Glomerular visceral epithelial cell (primary cell): ENCODE measurements around the gene TEX53.

Source experiments
- DNase-seq: peaks from one replicate; pipeline ENCODE4 v3.0.0-alpha.2; 2016; ENCODE audit errors: extremely low spot score

The TEX53 gene

DNA sequence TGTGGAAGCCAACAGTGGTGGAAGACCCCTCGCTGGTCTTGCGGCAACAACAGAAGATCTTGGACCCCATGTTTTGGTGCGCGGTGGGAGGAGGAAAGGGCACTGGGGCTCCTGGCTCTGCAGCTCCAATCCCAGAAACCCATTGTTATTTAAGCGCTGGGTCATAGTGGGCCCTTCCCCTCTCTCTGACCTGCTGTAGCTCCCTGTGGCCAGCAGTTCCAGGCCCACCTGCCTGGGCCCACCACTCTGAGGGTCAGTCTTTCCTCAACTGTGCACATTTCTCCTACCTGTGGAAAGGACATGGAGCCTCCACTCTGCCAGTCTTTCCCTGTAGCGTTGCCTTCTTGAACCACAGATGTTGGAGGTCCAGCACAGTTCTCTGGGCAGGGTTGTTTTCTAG is at the start of gene TEX53:
TEX53 (minus strand) TSS at position 101 of the 400 bp plus-strand sequence; CDS start at position 70, 31 bp downstream.
- no peak for DNase-seq

DNA sequence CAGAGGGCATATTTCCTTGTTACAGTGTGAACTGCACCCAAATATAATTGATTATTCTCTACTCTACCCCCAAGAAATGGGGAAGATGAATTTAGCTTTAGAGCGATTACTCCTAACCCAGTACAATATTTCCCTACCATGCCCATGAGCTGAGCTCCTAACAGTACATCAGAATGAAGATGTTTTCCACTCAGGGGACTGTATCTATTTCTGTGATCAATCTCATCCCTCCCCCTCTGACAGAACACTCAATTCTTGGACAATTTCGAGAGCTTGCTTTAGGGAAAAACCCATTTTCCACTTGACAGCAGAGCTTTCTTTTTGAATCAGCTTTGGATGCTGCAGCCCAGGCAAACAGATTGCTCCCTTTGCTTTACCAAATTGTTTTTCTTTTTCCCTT is 49.1 kb upstream of the TEX53 start:
- no peak for DNase-seq

- DNase-seq, result no peak
These were observed 44.4 kb upstream of the TEX53 start for GRCh38 chr9:114701988-114702387.

GRCh38 chr9:114697951-114698351 is 40.3 kb upstream of the TEX53 start:
- no peak for DNase-seq

GRCh38 chr9:114696814-114697544 is 39.4 kb upstream of the TEX53 start:
- DNase-seq, result peak; percentile 54

DNA sequence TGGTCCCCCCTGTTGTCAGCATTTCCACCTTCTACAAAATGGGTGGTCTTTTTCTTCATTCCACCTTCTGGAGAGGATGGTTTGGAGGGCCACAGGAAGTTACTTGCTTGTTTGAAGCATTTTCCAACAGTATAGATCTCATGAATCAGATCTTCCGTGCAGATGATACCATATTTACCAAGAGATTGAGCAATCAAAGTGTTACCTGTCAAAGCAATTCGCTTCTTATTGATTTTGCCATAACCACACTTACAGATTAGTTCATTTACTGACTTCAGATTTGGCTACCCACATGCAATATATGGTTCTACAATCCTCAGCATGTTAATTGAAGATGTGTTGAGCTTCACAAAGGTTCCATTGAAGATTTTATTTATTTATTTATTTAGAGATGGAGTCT is 38.3 kb upstream of the TEX53 start:
- no peak for DNase-seq

DNA sequence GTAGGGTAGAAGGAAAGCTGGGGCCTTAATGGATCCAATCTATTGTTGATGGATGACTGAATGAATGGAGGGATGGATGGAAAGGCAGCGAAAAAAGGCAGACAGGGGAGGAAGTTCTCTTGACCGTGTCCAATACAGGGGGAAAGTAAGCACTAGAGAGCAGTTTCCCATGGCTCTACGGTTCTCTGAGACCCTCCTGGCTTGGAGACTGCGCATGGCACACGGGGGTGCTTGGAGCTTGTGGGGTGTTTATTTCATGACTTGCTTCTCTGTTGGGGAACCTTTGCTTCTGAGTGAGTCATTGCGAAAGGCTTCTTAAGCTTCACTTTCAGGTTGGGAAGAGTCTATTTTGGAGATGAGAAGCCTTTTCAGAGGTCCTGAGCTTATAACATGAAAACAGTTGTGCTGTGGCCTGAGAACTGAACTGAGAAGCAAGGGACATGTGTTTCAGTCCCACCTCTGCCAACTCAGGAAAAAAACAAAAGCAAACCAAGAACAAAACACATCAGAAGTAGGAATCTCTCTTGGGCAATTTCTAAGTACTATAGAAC is 37.2 kb upstream of the TEX53 start:
- DNase-seq, result no peak

DNA sequence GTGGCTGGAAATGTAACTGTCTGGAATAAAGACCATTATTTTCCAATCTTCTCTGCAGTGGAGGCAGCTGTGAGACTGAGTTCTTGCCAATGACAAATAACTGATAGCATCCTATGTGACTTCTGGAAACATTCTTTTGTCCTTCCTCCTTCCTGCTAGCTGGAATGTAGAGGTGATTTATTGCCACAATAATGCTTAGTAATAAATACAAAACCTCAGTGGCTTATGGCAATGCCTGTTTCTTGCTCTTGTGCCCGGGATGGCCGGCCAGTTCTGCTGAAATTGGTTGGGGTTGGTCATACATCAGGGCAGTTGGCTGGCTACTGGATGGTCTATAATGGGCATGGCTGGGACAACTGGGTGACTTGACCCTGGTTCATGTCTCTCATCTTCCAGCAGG is 36.5 kb upstream of the TEX53 start:
- peak; percentile 53 for DNase-seq

- no peak for DNase-seq
These were observed 35.7 kb upstream of the TEX53 start for GRCh38 chr9:114693248-114693855.

DNA sequence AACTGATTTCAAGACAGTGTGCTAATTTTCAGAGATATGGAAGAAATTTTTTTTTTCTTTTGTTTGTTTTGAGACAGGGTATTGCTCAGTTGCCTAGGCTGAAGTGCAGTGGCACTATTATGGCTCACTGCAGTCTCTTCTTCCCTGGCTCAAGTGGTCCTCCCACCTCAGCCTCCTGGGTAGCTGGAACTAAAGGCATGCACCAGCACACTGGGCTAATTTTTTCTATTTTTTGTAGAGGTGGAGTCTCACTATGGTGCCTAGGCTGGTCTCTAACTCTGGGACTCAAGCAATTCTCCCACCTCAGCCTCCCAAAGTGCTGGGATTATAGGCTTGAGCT is 34.3 kb upstream of the TEX53 start:
- DNase-seq, result no peak

GRCh38 chr9:114691046-114691955 is 33.7 kb upstream of the TEX53 start:
- DNase-seq, result peak; percentile 93

DNA sequence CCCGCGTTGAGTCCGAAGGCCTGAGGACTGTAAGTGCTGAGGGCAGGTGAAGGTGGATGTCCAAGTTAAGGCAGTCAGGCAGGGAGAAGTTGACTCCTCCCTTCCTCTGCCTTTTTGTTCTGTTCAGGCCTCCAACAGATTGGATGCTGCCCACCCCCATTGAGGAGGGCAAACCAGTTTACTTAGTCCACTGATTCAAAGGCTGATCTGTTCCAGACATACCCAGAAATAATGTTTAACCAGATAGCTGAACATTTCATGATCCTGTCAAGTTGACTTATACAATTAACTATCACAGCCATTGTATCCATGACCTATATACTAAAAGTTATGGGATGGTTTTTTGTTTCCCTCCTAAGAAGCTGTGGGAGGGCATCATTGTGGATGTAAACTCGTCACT is 32.7 kb upstream of the TEX53 start:
- DNase-seq, result peak; percentile 59

- no peak for DNase-seq
These were observed 32.2 kb upstream of the TEX53 start for GRCh38 chr9:114689813-114690212.

DNA sequence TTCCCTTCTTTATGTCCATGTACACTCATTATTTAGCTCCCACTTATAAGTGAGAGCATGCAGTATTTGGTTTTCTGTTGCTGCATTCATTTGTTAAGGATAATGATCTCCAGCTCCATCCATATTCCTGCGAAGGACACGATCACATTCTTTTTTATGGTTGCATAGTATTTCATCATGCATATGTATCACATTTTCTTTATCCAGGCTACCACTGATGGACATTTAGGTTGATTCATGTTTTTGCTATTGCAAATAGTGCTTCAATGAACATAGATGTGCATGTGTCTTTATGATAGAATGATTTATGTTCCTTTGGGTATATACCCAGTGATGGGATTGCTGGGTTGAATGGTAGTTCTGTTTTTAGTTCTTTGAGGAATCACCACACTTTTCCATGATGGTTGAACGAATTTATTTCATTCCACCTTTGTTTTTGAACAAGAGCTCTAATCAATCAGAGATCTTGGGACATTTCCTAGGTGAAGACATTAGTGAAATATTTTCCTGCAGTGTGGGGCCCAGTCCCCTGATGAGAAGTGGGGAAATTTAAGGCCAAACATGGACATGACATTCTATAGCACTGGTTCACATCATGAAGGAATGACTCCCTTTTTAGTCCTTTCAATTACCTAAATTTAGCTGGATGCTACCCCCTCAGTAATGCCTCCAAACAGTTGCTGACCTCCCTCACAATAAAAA is 31.5 kb upstream of the TEX53 start:
- DNase-seq, result no peak

DNA sequence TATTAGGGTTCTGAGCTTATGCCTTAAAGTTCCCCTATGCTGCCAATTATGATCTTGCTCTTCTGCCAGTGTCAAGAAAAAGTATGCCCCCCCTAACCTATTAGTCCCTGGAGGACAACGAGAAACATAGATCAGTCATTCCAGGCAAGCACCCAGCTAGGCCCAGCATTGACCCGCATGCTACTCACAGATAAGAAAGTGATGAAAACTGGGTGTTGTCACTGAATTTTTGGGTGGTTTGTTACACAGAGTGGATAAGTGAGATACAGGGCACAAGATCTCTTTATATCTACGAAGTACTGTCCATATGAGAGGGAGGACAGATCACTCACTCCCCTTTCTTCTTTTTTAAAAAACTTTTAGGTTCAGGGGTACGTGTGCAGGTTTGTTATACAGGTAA is 30.8 kb upstream of the TEX53 start:
- DNase-seq, result no peak

DNA sequence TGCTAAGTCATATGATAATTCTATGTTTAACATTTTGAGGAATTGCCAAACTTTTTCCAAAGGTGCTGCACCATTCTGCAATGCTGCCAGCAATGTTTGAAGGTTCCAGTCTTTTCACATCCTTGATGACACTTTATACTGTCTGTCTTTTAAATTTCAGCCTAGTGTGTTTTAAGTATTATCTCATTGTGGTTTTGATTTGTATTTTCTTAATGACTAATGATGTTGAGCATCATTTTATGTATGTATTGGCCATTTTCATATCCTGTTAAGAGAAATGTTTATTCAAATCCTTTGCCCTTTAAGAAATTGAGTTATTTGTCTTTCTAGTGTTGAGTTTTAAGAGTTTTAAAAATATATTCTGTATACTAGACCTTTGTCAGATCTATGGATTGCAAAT is 29.4 kb upstream of the TEX53 start:
- DNase-seq, result no peak

DNA sequence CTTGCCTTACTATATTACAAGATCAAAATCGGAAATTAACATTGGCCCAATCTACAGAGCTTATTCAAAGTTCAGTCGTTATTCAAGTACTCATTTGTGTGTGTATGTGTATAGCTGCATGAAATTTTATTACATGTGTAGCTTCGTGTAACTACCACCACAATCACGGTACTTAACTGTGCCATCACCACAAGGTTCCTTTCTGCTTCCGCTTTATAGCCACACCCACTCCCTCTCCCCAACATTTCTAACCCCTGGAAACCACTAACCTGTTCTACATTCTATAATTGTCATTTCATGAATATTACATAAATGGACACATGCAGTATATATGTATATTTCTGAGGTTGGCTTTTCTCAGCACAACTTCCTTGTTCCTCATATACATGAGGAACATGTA is 28.3 kb upstream of the TEX53 start:
- DNase-seq, result no peak

DNA sequence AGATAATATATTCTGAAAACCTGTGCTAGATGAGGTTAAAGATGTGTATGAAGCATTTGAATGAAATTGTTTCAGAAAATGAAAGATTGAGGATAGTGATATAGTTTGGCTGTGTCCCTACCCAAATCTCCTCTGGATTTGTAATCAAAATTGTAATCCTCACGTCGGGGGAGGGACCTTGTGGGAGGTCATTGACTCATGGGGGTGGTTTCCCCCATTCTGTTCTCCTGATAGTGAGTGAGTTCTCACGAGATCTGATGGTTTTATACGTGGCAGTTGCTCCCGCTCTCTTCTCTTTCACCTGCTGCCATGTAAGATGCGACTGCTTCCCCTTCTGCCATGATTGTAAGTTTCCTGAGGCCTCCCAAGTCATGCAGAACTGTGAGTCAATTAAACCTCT is 26.4 kb upstream of the TEX53 start:
- DNase-seq, result no peak

DNA sequence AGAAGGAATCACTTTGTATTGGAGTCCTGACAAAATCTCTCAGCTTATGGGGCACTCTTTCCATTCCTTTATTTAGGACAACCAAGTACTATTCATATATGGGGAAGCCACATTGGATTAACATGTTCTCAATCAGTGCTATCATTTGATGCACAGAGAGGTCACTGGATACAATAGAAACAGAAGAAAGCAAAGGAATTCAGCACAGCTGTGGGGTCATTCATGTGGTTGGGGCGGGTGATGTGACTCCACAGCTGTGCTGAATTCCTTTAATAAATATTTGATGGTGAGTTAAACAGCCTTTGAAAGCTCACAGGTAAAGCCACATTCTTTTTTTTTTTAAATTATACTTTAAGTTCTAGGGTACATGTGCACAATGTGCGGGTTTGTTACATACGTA is 25.2 kb upstream of the TEX53 start:
- DNase-seq, result peak; percentile 20

- peak; percentile 72 for DNase-seq
These were observed 24.2 kb upstream of the TEX53 start, which contains the start of gene TEX48 for GRCh38 chr9:114681594-114682332. TEX48 (minus strand) TSS chr9:114682192; CDS start chr9:114671723, 10,469 bp downstream.
